Stimulated activated CD8-positive, alpha-beta memory T cell treated with anti-CD3 and anti-CD28 coated beads, Interleukin-12 subunit alpha, Interleukin-12 subunit beta, amount 100 ng/mL, for 1 hour (primary cell): Measurements from ENCODE around the gene AMOTL1.
A peak's percentile ranks its signal among the peaks of the same experiment; 100 is the strongest.
"Not testable (repeated sequence)": the region's sequence is repeated elsewhere in the genome, so short reads cannot be mapped to it uniquely, and the experiment has no call there.

Source experiments
- DNase-seq: peaks from one replicate; pipeline ENCODE4 v3.0.0-alpha.2; 2020; ENCODE audit warnings: low read depth

The AMOTL1 gene

GRCh38 chr11:94883878-94884277, 115.7 kb downstream of the AMOTL1 start:
- DNase-seq: no peak

GRCh38 chr11:94884376-94884775, 116.2 kb downstream of the AMOTL1 start:
- DNase-seq: no peak

GRCh38 chr11:94885133-94885532, 117.0 kb downstream of the AMOTL1 start:
- DNase-seq: no peak

GRCh38 chr11:94885581-94885980, 117.4 kb downstream of the AMOTL1 start:
- DNase-seq: no peak

GRCh38 chr11:94888204-94888603, 120.0 kb downstream of the AMOTL1 start:
- DNase-seq: no peak

GRCh38 chr11:94895451-94895850, 127.3 kb downstream of the AMOTL1 start:
- DNase-seq: no peak

- DNase-seq: no peak
Observed at GRCh38 chr11:94895971-94896370, 127.8 kb downstream of the AMOTL1 start.

GRCh38 chr11:94897330-94897768, 129.2 kb downstream of the AMOTL1 start:
- peak; percentile 14 for DNase-seq

GRCh38 chr11:94907226-94907625, 139.1 kb downstream of the AMOTL1 start:
- no peak for DNase-seq

GRCh38 chr11:94909371-94909820, 141.2 kb downstream of the AMOTL1 start:
- no peak for DNase-seq

- no peak for DNase-seq
Observed at GRCh38 chr11:94910270-94910669, 142.1 kb downstream of the AMOTL1 start.

- DNase-seq: no peak
Observed at GRCh38 chr11:94910779-94911178, 142.6 kb downstream of the AMOTL1 start.

GRCh38 chr11:94912806-94913205, 144.7 kb downstream of the AMOTL1 start:
- DNase-seq: no peak

- DNase-seq: not testable (repeated sequence)
Observed at GRCh38 chr11:94913718-94914394, 145.7 kb downstream of the AMOTL1 start.

- DNase-seq: no peak
Observed at GRCh38 chr11:94920311-94920710, 152.2 kb downstream of the AMOTL1 start.

GRCh38 chr11:94922321-94923003, 154.3 kb downstream of the AMOTL1 start:
- no peak for DNase-seq

- DNase-seq: no peak
Observed at GRCh38 chr11:94923004-94923334, 154.8 kb downstream of the AMOTL1 start.

- DNase-seq: no peak
Observed at GRCh38 chr11:94924171-94924572, 156.0 kb downstream of the AMOTL1 start.

GRCh38 chr11:94924612-94925011, 156.5 kb downstream of the AMOTL1 start:
- DNase-seq: no peak

GRCh38 chr11:94925422-94926270, 157.5 kb downstream of the AMOTL1 start:
- DNase-seq: no peak

GRCh38 chr11:94926271-94926625, 158.1 kb downstream of the AMOTL1 start:
- no peak for DNase-seq
